Astrocyte of the cerebellum (primary cell): ENCODE data around the gene BCL2L15.

Experiments
- DNase-seq: peaks from one replicate; pipeline ENCODE4 v3.0.0-alpha.2; 2011; ENCODE audit warnings: low read depth
- H3K4me3 ChIP-seq: 2 replicates; pipeline ENCODE4 v1.5.1; 2011; ENCODE audit warnings: mild to moderate bottlenecking, low read depth, low read length, moderate library complexity
- CTCF ChIP-seq: IDR thresholded peaks from 2 replicates; pipeline ENCODE4 v1.5.1; 2012; ENCODE audit warnings: low read length, low read depth, moderate library complexity, mild to moderate bottlenecking; ENCODE audit errors: missing control alignments
- in situ Hi-C: cut with HindIII; loops from 2 replicates; pipeline ENCODE4 v1.10.0; 2017; ENCODE audit warnings: low sequenced_read_pairs

Gene BCL2L15

DNA sequence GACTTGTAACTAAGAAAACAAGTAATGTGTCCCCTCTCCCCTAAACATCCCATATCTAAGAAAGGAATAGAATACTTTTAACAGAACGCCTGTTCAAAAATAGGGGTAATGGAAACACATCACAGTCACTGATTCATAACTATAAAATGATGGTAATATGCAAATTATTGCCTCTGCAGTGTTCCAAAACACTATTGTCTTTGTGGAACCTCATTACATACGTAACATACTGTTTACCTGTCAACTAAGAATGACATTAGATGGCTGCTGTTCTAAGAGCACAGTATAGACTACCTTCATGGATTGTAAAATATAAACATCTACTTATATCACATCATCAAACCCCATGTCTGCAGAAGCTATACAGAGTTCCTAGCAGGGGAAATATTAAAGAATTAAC, 3.4 kb upstream of the BCL2L15 start:
- in situ Hi-C loops = no loop called here
- TF ChIP-seq CTCF = no peak
- no peak for DNase-seq
- H3K4me3 ChIP-seq = no peak overlapping the region

DNA sequence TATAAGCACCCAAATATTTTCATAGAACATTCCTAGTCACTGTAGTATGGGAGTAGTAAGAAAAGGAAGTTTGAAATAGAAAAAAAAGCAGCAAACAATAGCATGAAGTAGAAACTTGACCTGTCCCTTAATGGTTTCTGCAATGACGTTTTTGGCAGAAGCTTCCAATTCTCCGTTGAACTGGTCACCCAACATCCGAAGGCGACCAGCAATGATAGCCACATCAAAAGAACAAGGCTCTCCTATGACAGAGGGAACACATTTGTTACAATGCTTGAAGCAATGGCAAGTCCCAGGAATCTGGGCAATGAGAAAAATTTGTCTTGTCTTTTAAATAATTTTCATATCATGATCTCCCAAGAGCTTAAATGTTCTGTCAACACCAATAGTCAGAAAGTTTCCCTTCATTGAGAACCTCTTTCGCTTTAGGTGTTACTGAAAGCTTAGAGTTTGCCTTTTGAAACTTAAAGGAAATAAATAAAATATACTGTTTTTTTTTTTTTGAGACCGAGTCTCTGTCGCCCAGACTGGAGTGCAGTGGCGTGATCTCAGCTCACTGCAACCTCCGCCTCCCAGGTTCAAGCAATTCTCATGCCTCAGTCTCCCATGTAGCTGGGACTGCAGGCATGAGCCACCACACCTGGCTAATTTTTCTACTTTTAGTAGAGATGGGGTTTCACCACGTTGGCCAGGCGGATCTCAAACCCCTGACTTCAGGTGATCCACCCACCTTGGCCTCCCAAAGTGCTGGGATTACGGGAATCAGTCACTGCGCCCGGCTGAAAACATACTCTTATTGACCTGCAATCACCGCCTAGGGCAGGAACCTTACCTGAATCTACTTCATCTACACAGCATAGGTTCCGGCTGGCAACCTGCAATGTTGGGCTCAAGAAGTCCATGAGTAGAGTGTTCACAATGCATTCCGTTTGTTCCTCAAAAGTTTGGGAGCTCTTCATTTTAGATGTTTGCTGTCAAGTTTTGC, 672 bp downstream of the BCL2L15 start:
- no peak for DNase-seq
- TF ChIP-seq CTCF = no peak

GRCh38 chr1:113881661-113882060, 5.7 kb downstream of the BCL2L15 start:
- H3K4me3 ChIP-seq = no peak overlapping the region
- in situ Hi-C loops = no loop called here
- no peak for TF ChIP-seq CTCF
- DNase-seq = no peak

More for the DNA sequence above, 672 bp downstream of the BCL2L15 start:
- no peak overlapping the region for H3K4me3 ChIP-seq
- in situ Hi-C loops = no loop called here

DNA sequence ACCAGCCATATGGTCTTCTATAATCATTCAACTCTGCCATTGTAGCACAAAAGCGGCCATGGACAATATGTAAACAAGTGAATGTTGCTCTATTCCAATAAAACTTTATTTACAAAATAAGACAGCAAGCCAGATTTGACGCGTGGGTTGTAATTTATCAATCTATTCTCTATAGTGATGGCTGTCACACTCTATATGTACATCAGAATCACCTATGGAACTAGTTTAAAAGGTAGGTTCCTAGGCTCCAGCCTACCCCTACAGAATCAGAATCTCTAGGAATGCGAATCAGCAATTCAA, 7.7 kb downstream of the BCL2L15 start:
- no peak overlapping the region for H3K4me3 ChIP-seq
- in situ Hi-C loops = no loop called here
- TF ChIP-seq CTCF = no peak
- DNase-seq = no peak

GRCh38 chr1:113876176-113876575, 11.2 kb downstream of the BCL2L15 start:
- DNase-seq = no peak
- TF ChIP-seq CTCF = no peak
- H3K4me3 ChIP-seq = no peak overlapping the region
- in situ Hi-C loops = no loop called here

DNA sequence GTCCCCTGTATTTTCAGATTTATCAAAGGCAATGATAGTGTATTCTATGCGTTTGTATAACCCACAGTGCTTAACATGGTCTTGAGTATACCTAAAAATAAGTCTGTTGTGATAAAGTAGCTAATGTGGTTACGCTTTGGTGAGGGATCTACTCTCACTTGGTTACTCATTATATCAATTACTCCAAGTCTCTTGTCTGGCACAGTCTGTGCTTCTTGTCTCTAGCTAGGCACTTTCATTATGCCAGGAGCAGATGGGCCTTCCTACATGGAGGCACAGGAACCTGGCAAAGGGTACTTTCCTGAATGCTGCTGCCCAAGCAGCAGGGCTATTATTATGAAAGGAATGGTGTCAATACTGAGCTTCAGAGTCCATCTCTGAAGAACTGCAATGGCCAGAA, 11.7 kb downstream of the BCL2L15 start:
- in situ Hi-C loops = no loop called here
- no peak for TF ChIP-seq CTCF
- H3K4me3 ChIP-seq = no peak overlapping the region
- no peak for DNase-seq
